Stomach (tissue), 9 donors: ENCODE data around the gene STRN4. TPM values are rescaled to one million over a fixed set of nuclear protein-coding genes. Genes with fewer than 3 reads are reported as not detected.

ENCODE experiments used
- DNase-seq, 2 donors: peaks; one replicate each; pipeline versions ENCODE4 v3.0.0 to v3.0.0-alpha.2; 2013 to 2019
- H3K27ac ChIP-seq, 5 donors: fragments of 200-600 bp in 4 of 5; sonication (generic) in 4 of 5; one replicate each; pipeline ENCODE4 v1.5.1; 2013 to 2019; ENCODE audit warnings: mild to moderate bottlenecking in 1 of 5, moderate library complexity in 1 of 5
- H3K27me3 ChIP-seq, 3 donors: fragments of 200-600 bp; sonication (generic); one replicate each; pipeline ENCODE4 v1.5.1; 2017 to 2019; ENCODE audit warnings: mixed run types in 1 of 3
- H3K36me3 ChIP-seq, 4 donors: fragments of 200-600 bp; sonication (generic); 1 replicate in 3 of 4; 2 replicates in 1 of 4; pipeline ENCODE4 v1.5.1; 2016 to 2019
- H3K4me1 ChIP-seq, 4 donors: fragments of 200-600 bp; sonication (generic); one replicate each; pipeline ENCODE4 v1.5.1; 2016 to 2019
- H3K4me3 ChIP-seq, 4 donors: fragments of 200-600 bp; sonication (generic) in 3 of 4; one replicate each; pipeline ENCODE4 v1.5.1; 2016 to 2019; ENCODE audit warnings: mild to moderate bottlenecking in 1 of 4
- H3K9me3 ChIP-seq, 4 donors: fragments of 200-600 bp; sonication (generic); one replicate each; pipeline ENCODE4 v1.5.1; 2016 to 2019
- EP300 ChIP-seq: sonication (generic); formaldehyde crosslinking; IDR thresholded peaks from one replicate; pipeline ENCODE4 v1.6.1; 2017; ENCODE audit warnings: antibody characterized with exemption
- POLR2A ChIP-seq, 4 donors: fragments of 450-650 bp; IDR thresholded peaks; one replicate each; pipeline ENCODE4 v1.6.1; 2016; ENCODE audit warnings: antibody characterized with exemption in 4 of 4, control low read depth in 2 of 4, mild to moderate bottlenecking in 1 of 4, moderate library complexity in 1 of 4
- POLR2AphosphoS5 ChIP-seq, 3 donors: sonication (generic); formaldehyde crosslinking; IDR thresholded peaks; one replicate each; pipeline ENCODE4 v1.6.1; 2016; ENCODE audit warnings: antibody characterized with exemption in 3 of 3
- WGBS, 5 donors: extraction: QIAGEN DNeasy Blood & Tissue Kit in 3 of 5; methylation state at CpG; one replicate each; pipeline versions ENCODE4 v1.1.5 to v1.1.7; 2013 to 2018; 5-methylcytosine and 5-hydroxymethylcytosine counted together
- intact Hi-C: fragments of 100-400 bp; cut with DNase I; formaldehyde crosslinking; loops from one replicate; pipeline ENCODE4 v1.15.1; 2023; ENCODE audit warnings: low total_unique reads
- polyA plus RNA-seq, 3 donors: library from polyadenylated mRNA; stranded (reverse); fragments of 200-250 nt; gene quantifications; one replicate each; pipeline ENCODE4 v1.2.3, GENCODE V29; 2013
- total RNA-seq, 5 donors: library from RNA; depleted of rRNA; stranded (reverse); fragments of >200 nt; gene quantifications; one replicate each; pipeline versions ENCODE4 v1.1.0 to v1.2.3, GENCODE V29; 2014 to 2016
- TF ChIP-seq, protein P1 (sequence below), 7 experiments: fragments of 450-650 bp in 4 of 7; fragments of 200-600 bp in 3 of 7; sonication (generic) in 3 of 7; IDR thresholded peaks; one replicate each; pipeline ENCODE4 v1.5.1; 2016 to 2019; ENCODE audit warnings: antibody characterized with exemption in 7 of 7, control low read depth in 2 of 7, mild to moderate bottlenecking in 1 of 7
- donor health status: healthy with polysubstance abuse.
- donor health status: Bipolar disorder and iron deficiency.
- donor health status: healthy.

STRN4 gene
- total and polyA plus RNA-seq, 8 donors: 37.1 to 373 (median 62.1) TPM

- Histone ChIP-seq H3K4me1 (peaks cover 45 to 86% (median 73%) of the 10 kb centered on the region in 4 donors), H3K27ac (no peak overlapping the region), H3K27me3 (no peaks in the 10 kb centered on the region), H3K36me3 (peaks cover 7 to 49% (median 38%) of the 10 kb centered on the region in 4 donors), H3K4me3 (no peak overlapping the region), H3K9me3 (no peaks in the 10 kb centered on the region)
- intact Hi-C loops: no loop called here
- TF ChIP-seq, protein P1, sequence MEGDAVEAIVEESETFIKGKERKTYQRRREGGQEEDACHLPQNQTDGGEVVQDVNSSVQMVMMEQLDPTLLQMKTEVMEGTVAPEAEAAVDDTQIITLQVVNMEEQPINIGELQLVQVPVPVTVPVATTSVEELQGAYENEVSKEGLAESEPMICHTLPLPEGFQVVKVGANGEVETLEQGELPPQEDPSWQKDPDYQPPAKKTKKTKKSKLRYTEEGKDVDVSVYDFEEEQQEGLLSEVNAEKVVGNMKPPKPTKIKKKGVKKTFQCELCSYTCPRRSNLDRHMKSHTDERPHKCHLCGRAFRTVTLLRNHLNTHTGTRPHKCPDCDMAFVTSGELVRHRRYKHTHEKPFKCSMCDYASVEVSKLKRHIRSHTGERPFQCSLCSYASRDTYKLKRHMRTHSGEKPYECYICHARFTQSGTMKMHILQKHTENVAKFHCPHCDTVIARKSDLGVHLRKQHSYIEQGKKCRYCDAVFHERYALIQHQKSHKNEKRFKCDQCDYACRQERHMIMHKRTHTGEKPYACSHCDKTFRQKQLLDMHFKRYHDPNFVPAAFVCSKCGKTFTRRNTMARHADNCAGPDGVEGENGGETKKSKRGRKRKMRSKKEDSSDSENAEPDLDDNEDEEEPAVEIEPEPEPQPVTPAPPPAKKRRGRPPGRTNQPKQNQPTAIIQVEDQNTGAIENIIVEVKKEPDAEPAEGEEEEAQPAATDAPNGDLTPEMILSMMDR (IDR thresholded peaks at IDR 0.05): no peak
- TF ChIP-seq EP300 (no peak), POLR2AphosphoS5 (IDR thresholded peaks at IDR 0.05) (no peak), POLR2A (IDR thresholded peaks at IDR 0.05) (no peak)
- no peak for DNase-seq
- WGBS, 5 donors: 75 to 84% (median 78%) methylated on average over 15 to 17 of the region's 17 CpGs
Observed at GRCh38 chr19:46741447-46741846, 4.8 kb downstream of the STRN4 start.

GRCh38 chr19:46739290-46739771 is 6.9 kb downstream of the STRN4 start:
- TF ChIP-seq, protein P1 (IDR thresholded peaks at IDR 0.05): no peak
- TF ChIP-seq POLR2A (IDR thresholded peaks at IDR 0.05) (no peak), POLR2AphosphoS5 (IDR thresholded peaks at IDR 0.05) (no peak), EP300 (no peak)
- DNase-seq: no peak
- H3K4me1 ChIP-seq: peaks cover 37 to 94% (median 62%) of the 10 kb centered on the region in 4 donors
- intact Hi-C loops: no loop called here
- peak overlapping the region in 1 of 5 donors; percentile 27 for H3K27ac ChIP-seq
- no peaks in the 10 kb centered on the region for H3K9me3 ChIP-seq
- H3K27me3 ChIP-seq: no peaks in the 10 kb centered on the region
- H3K36me3 ChIP-seq: peaks cover 17 to 69% (median 59%) of the 10 kb centered on the region in 4 donors
- H3K4me3 ChIP-seq: no peak overlapping the region
- WGBS, 5 donors: 70 to 89% (median 76%) methylated on average over 8 to 14 of the region's 14 CpGs

DNA sequence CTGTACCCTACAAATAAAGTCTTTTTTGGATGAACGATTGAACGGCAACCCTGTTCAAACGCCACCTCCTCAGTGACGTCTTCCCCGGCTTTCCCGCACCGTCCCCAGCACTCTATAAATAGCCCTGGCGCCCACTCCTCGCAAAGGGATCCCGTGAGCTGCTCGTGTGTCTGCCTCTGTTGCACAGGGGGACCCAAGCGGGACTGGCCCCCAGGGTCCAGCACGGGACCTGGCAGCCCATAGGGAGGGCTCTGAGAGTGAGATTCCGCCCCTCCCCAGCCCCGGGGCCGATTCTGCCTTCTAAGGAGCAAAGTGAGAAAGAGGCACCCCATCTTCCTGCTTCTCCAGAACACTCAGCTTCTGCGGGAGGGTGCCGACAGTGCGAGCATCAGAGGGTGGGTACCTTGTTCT is 8.5 kb downstream of the STRN4 start:
- Histone ChIP-seq H3K27me3 (no peaks in the 10 kb centered on the region), H3K9me3 (no peaks in the 10 kb centered on the region), H3K27ac (peak overlapping the region in 1 of 5 donors; percentile 9), H3K4me3 (no peak overlapping the region), H3K36me3 (peaks cover 33 to 85% (median 74%) of the 10 kb centered on the region in 4 donors), H3K4me1 (peaks cover 25 to 86% (median 49%) of the 10 kb centered on the region in 4 donors)
- intact Hi-C loops: no loop called here
- DNase-seq: no peak
- TF ChIP-seq, protein P1 (IDR thresholded peaks at IDR 0.05): no peak
- TF ChIP-seq POLR2AphosphoS5 (IDR thresholded peaks at IDR 0.05) (no peak), POLR2A (IDR thresholded peaks at IDR 0.05) (no peak)
- WGBS, 5 donors: 78 to 82% (median 81%) methylated on average over 17 to 19 of the region's 19 CpGs

DNA sequence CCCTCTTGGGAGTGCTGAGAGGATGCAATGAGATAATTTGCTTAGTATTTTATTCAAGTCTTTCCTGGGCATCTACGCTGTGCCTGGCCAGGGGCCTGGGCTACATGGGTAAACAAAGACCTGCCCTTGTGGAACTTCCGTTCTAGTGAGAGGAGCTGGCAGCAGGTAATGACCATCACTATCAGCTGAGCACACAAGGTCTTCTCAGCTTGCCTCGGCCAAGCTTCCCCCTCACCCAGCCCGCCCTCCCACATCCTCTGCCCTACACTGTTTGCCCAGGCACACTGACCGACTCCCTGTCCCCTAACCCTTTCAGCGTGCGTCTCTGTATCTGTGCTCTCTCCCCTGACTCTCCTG is 9.0 kb downstream of the STRN4 start:
- Histone ChIP-seq H3K4me3 (no peak overlapping the region), H3K9me3 (no peaks in the 10 kb centered on the region), H3K27ac (peak overlapping the region in 3 of 5 donors; percentile 9 to 43 (median 10)), H3K27me3 (no peaks in the 10 kb centered on the region), H3K4me1 (peaks cover 25 to 86% (median 49%) of the 10 kb centered on the region in 4 donors), H3K36me3 (peaks cover 38 to 89% (median 78%) of the 10 kb centered on the region in 4 donors)
- 38 to 52% (median 49%) methylated on average over 7 of the region's 7 CpGs for WGBS, 5 donors
- no peak for TF ChIP-seq EP300
- DNase-seq: no peak
- intact Hi-C loops: no loop called here
